Coronary artery (tissue), 2 donors: ENCODE results near the gene CABLES1.
"Not testable (repeated sequence)": the region's sequence is repeated elsewhere in the genome, so short reads cannot be mapped to it uniquely, and the experiment has no call there.

Experiments
- DNase-seq: peaks from one replicate; pipeline ENCODE4 v3.0.0-alpha.2; 2017; ENCODE audit warnings: low spot score
- H3K27ac ChIP-seq, 2 donors: fragments of 200-600 bp; sonication (generic); one replicate each; pipeline ENCODE4 v1.5.1; 2016 to 2019
- H3K4me3 ChIP-seq: fragments of 200-600 bp; sonication (generic); 2 replicates; pipeline ENCODE4 v1.5.1; 2016; ENCODE audit warnings: mild to moderate bottlenecking, moderate library complexity
- CTCF ChIP-seq: fragments of 200-600 bp; sonication (generic); IDR thresholded peaks from one replicate; pipeline ENCODE4 v1.5.1; 2019; ENCODE audit warnings: antibody characterized with exemption

CABLES1 gene

GRCh38 chr18:23238651-23239349 is 103.5 kb downstream of the CABLES1 start:
- H3K27ac ChIP-seq: peak overlapping the region; percentile 79 to 92

GRCh38 chr18:23239350-23239692 is 104.0 kb downstream of the CABLES1 start:
- TF ChIP-seq CTCF: no peak
- no peak for DNase-seq
- H3K4me3 ChIP-seq: no peak overlapping the region
- peak overlapping the region; percentile 79 to 92 for H3K27ac ChIP-seq

More at GRCh38 chr18:23238651-23239349, 103.5 kb downstream of the CABLES1 start:
- no peak for TF ChIP-seq CTCF
- H3K4me3 ChIP-seq: peak overlapping the region; percentile 65
- no peak for DNase-seq

GRCh38 chr18:23239885-23240608 is 104.8 kb downstream of the CABLES1 start:
- DNase-seq: no peak
- no peak overlapping the region for H3K27ac ChIP-seq
- TF ChIP-seq CTCF: no peak
- H3K4me3 ChIP-seq: no peak overlapping the region

- no peak for TF ChIP-seq CTCF
- H3K4me3 ChIP-seq: no peak overlapping the region
- H3K27ac ChIP-seq: no peak overlapping the region
- DNase-seq: no peak
Measured at GRCh38 chr18:23240609-23240930, 105.3 kb downstream of the CABLES1 start.

GRCh38 chr18:23241833-23242496 is 106.7 kb downstream of the CABLES1 start:
- H3K27ac ChIP-seq, DNase-seq, H3K4me3 ChIP-seq: not testable (repeated sequence)

- Histone ChIP-seq H3K4me3 (no peak overlapping the region), H3K27ac (no peak overlapping the region)
- TF ChIP-seq CTCF: no peak
- no peak for DNase-seq
Measured at GRCh38 chr18:23243178-23243577, 107.9 kb downstream of the CABLES1 start.

GRCh38 chr18:23243816-23244215 is 108.5 kb downstream of the CABLES1 start:
- TF ChIP-seq CTCF: no peak
- Histone ChIP-seq H3K4me3 (no peak overlapping the region), H3K27ac (no peak overlapping the region)
- DNase-seq: no peak
